Astrocyte (in vitro differentiated cells and primary cell): ENCODE measurements around the gene CD151.

ENCODE experiments used
- CTCF ChIP-seq: IDR thresholded peaks from 2 replicates; pipeline ENCODE4 v1.5.1; 2011; ENCODE audit warnings: low read depth, mild to moderate bottlenecking, inconsistent platforms, low read length, moderate library complexity; ENCODE audit not compliant: insufficient read depth
- EZH2 ChIP-seq: IDR thresholded peaks from 2 replicates; pipeline ENCODE4 v1.6.1; 2012; ENCODE audit warnings: mild to moderate bottlenecking, low read length, inconsistent platforms; ENCODE audit not compliant: insufficient read depth

- TF ChIP-seq CTCF (no peak), EZH2 (no peak)
Observed at GRCh38 chr11:800473-800872, 32.3 kb upstream of the CD151 start.
